Right renal pelvis (tissue), 4 donors: ENCODE results near the gene ISG20. TPM values are rescaled to one million over a fixed set of nuclear protein-coding genes. Genes with fewer than 3 reads are reported as not detected.
A peak's percentile ranks its signal among the peaks of the same experiment; 100 is the strongest.
"Not testable (repeated sequence)": the region's sequence is repeated elsewhere in the genome, so short reads cannot be mapped to it uniquely, and the experiment has no call there.

Experiments
- DNase-seq, 4 donors: peaks; one replicate each; pipeline ENCODE4 v3.0.0-alpha.2; 2013; ENCODE audit warnings: low read depth in 4 of 4, low spot score in 3 of 4, missing footprints in 1 of 4
- polyA plus RNA-seq, 4 donors: library from polyadenylated mRNA; unstranded; fragments of 120-200 nt; gene quantifications; one replicate each; pipeline ENCODE4 v1.2.1, GENCODE V29; 2013; ENCODE audit not compliant: insufficient read length in 4 of 4

The ISG20 gene
- polyA plus RNA-seq, 4 donors, result 0.39 to 1.8 (median 0.89) TPM

GRCh38 chr15:88617790-88618189 lies 21.0 kb upstream of the ISG20 start:
- DNase-seq, result no peak

DNA sequence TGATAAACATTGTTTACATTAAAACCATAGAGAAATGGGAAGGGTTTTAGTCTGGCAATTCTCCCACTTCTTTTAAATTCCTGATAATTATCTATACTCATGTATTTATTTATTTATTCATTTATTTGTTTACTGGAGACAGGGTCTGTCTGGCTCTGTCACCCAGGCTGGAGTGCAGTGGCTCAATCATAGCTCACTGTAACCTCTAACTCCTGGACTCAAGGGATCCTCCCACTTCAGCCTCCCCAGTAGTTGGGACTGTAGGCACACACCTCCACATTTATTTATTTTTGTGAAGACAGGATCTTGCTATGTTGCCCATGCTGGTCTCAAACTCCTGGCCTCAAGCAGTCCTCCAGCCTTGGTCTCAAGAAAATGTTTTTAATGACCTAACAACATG lies 20.1 kb upstream of the ISG20 start:
- no peak for DNase-seq

DNA sequence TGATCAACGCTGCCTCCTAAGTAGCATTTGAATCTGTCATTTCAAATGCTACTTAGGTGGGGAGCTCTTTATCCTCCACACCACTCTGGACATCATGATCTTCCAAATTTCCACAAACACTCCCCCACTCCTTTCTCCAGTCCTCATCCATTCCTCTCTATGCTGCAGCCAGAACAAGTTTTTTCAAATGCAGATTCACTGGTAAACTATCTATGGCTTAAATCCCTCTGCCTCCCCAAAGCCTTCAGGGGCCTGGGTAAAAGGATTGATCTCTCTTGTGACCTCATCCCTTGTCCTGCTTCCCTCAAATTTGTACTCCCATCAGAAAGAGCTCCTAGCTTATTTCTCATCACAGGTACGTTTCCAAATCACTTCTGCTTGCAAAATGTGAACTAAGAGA lies 19.0 kb upstream of the ISG20 start:
- DNase-seq, result no peak

GRCh38 chr15:88620995-88621772 lies 17.6 kb upstream of the ISG20 start, which contains the start of gene AEN:
AEN (plus strand) TSS chr15:88621340; CDS start chr15:88626210, 4,870 bp downstream.
- DNase-seq, result peak; percentile 88 to 90 (median 88)

GRCh38 chr15:88621789-88622604 lies 16.8 kb upstream of the ISG20 start:
- DNase-seq, result no peak

- DNase-seq, result no peak
These were observed 16.2 kb upstream of the ISG20 start for GRCh38 chr15:88622605-88622975.

GRCh38 chr15:88623061-88623460 lies 15.8 kb upstream of the ISG20 start:
- no peak for DNase-seq

GRCh38 chr15:88623632-88624031 lies 15.2 kb upstream of the ISG20 start:
- DNase-seq, result no peak

- peak in 2 of 4 donors; percentile 41 to 56 for DNase-seq
These were observed 14.5 kb upstream of the ISG20 start for GRCh38 chr15:88624156-88624970.

DNA sequence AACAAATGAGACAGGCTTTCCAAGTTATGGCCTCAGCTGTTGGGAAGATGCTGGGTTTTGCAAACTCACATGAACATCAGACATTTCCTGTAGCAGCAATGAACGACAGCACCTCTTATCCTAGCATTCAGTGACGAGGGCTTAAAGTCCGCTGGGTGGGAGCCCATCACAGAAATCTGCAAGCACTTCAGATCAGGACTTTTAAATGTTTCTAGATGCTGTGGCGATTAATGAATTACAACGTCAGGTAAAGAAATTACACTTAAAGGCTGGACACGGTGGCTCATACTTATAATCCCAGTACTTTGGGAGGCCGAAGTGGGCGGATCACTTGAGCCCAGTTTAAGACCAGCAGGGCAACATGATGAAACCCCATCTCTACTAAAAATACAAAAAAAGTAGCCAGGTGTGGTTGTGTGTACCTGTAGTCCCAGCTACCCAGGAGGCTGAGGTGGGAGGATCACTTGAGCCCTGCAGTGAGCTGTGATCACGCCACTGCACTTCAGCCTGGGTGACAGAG lies 13.8 kb upstream of the ISG20 start:
- DNase-seq, result no peak

GRCh38 chr15:88625943-88626741 lies 12.7 kb upstream of the ISG20 start:
- DNase-seq, result no peak

GRCh38 chr15:88627463-88627862 lies 11.4 kb upstream of the ISG20 start:
- DNase-seq, result no peak

DNA sequence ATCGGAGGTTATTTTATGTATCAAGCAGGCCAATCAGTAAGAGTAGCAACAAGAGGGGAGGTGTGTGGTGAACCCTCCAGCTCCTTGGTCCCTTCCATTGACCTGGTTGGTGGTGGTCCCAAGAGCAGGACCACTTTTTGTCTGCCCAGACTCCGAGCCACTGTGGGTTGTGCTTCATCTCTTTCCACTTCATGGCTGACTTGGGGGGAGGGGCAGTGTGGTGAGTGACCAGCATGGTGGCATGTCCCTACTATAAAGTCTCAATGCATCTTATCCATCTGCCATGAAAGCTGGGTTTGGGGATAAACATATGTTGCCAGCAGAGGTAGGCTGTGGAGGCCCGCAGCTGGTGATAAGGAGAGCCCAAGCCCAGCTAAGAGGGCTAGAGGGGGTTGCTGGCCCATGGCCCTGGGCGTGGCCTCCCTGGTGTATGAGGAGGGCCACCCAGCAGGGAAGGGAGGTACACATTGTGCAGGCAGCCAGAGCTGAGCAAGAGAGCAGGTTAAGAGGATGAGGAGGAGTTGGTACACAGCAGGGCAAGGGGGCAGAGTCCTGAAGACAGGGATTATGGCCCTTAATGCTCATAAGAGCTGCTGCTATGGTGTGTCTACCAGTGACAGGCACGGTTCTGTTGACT lies 10.7 kb upstream of the ISG20 start:
- no peak for DNase-seq

- no peak for DNase-seq
These were observed 9.7 kb upstream of the ISG20 start for GRCh38 chr15:88629071-88629470.

DNA sequence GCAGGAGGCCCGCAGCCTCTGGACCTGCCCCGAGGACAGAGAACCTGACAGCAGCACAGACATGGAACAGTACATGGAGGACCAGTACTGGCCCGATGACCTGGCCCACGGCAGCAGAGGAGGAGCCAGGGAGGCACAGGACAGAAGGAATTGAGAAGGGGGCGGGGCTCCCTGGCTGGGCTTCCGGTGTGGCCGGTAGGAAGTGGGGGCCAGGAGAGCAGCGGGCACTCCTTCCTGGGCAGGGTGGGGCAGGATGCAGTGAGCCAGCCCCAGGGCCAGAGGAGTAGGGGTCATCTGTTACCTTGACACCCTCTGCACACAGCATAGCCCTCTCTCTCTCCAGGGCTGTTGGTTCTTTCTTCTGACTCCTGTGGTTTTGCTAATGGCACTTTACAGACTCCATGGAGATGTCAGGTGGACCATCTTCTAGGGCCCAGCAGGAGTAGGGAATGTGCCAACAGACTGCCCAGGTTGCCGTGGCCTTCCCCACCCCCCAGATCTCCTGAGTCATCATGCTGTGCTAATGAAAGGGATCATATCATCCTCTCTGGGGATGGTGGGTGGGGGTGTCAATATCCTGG lies 8.6 kb upstream of the ISG20 start:
- no peak for DNase-seq

DNA sequence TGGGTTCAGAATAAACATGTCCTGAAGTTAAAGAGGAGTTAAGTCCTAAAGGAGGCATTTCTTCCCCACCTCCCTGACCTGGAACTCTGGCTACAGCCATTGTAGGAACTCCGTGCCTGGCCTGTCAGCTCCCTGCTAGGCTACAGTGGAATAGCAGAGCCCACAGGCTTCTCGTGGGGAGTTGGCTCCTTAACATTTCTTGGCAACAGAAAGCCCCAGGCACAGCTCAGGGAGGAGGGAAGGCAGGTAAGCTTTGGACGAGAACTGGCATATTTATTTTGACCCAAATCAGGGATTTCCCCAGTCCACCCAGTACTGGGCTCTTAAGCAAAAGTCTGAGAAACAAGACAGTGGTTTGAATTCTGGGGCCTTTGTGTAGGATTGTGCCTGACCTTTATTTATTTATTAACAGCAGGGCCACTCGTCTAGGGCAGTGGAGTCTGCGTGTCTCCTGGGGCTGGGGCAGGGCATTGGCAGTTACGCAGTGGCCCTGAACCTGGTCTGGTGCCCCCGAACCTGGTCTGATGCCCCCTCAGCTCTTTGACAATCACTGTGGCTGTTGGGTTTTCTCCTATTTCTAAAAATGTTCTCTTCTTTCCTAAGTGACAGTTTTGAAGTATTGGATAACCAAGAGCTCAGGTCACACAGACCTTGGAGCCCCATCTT lies 7.9 kb upstream of the ISG20 start:
- no peak for DNase-seq

- DNase-seq, result no peak
These were observed 7.3 kb upstream of the ISG20 start for GRCh38 chr15:88631464-88632028.

DNA sequence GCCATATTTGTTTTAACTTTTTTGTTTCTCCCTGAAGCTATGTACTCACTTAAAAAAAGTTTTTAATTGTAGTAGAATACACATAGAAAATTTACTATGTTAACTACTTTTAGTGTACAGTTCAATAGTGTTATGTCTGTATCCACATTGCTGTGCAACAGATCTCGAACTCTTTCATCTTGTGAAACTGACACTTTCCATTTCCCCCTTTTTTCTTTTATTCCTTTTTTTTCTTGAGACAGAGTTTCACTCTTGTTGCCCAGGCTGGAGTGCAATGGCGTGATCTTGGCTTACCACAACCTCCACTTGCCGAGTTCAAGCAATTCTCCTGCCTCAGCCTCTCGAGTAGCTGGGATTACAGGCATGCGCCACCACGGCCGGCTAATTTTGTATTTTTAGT lies 6.0 kb upstream of the ISG20 start:
- not testable (repeated sequence) for DNase-seq
